ENCODE results near the gene COLQ. TPM values are rescaled to one million over a fixed set of nuclear protein-coding genes. Genes with fewer than 3 reads are reported as not detected.

The COLQ gene
- total RNA-seq, 1 experiment from 2014 or later, result 1.5 TPM

DNA sequence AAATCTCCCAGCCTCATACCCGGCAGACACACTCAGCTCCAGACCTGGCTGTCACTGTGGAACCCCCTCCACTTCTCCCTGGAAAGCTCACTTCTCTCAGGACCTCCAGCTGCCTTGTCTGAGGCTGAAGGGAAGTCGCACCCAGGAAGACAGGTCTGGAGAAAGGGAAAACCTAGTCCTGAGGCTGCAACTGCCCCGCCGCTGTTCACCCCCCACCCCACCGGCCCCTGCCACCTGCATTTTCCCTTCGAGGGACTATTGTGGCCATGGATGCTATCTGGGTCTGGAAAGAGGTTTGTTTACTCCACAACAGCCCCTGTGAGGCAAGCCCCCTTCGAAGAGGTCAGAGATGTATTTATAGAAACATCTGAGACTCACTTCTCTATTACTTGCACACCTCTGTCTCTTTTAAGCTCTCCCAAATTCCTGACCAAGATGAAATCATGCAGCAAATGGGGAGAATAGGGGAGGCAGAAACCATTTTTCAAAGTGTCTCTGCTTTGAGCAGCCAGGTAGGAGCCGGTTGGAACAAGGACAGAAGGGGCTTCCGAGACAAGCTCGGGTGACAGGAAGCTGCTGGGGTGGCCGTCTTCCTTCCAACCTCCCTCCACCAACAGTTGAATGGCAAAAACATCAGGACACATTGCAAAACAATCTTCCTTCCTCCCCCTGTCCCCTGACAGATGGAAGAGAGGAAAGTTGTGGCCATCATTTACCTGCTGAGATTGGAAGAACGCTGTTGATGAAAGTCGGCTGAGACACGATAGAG lies 518 bp downstream of the COLQ start:
- POLR2A ChIA-PET (ENCODE audit: unreplicated experiment), result no interaction called here
- TF ChIP-seq, protein P1, sequence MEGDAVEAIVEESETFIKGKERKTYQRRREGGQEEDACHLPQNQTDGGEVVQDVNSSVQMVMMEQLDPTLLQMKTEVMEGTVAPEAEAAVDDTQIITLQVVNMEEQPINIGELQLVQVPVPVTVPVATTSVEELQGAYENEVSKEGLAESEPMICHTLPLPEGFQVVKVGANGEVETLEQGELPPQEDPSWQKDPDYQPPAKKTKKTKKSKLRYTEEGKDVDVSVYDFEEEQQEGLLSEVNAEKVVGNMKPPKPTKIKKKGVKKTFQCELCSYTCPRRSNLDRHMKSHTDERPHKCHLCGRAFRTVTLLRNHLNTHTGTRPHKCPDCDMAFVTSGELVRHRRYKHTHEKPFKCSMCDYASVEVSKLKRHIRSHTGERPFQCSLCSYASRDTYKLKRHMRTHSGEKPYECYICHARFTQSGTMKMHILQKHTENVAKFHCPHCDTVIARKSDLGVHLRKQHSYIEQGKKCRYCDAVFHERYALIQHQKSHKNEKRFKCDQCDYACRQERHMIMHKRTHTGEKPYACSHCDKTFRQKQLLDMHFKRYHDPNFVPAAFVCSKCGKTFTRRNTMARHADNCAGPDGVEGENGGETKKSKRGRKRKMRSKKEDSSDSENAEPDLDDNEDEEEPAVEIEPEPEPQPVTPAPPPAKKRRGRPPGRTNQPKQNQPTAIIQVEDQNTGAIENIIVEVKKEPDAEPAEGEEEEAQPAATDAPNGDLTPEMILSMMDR (conservative IDR thresholded peaks at IDR 0.05; ENCODE audit: low read depth, low read length), result no peak
- no peak for TF ChIP-seq EZH2phosphoT487 (IDR thresholded peaks at IDR 0.05; ENCODE audit: borderline replicate concordance, low read length)
- no peak for TF ChIP-seq EZH2 (IDR thresholded peaks at IDR 0.05; ENCODE audit: low read length, unreplicated experiment)
- no peaks in the 10 kb centered on the region for H3K9me2 ChIP-seq (replicated peaks; ENCODE audit: low read length)
- H3K4me2 ChIP-seq (ENCODE audit: low read length), result no peak overlapping the region
- H3K36me3 ChIP-seq (ENCODE audit: low read depth, low read length), result no peaks in the 10 kb centered on the region
- CTCF ChIA-PET, result no interaction called here
- no peak overlapping the region for H3K27ac ChIP-seq (ENCODE audit: low read length)
- H3K4me1 ChIP-seq (ENCODE audit: insufficient read depth, low read length), result no peaks in the 10 kb centered on the region
- no peak overlapping the region for H3K9ac ChIP-seq (ENCODE audit: low read length)
- no peak overlapping the region for H2AFZ ChIP-seq (ENCODE audit: low read length)
- no peaks in the 10 kb centered on the region for H3K79me2 ChIP-seq (ENCODE audit: low read length)
- ATAC-seq (no peak), DNase-seq (no peak)
- no peaks in the 10 kb centered on the region for H3F3A ChIP-seq (ENCODE audit: low read length, unreplicated experiment)
- intact Hi-C loops (cut with micrococcal nuclease), result no loop called here
- no peak overlapping the region for H3K4me3 ChIP-seq (ENCODE audit: low read length)
- H4K20me1 ChIP-seq (ENCODE audit: low read length), result no peaks in the 10 kb centered on the region
- BruUV-seq (replicated peaks), result no TSS peak
- H3K9me3 ChIP-seq (ENCODE audit: low read length), result no peaks in the 10 kb centered on the region
- no peaks in the 10 kb centered on the region for H3K27me3 ChIP-seq (ENCODE audit: low read length)

- no peaks in the 10 kb centered on the region for H3K27me3 ChIP-seq (ENCODE audit: low read length)
Measured at GRCh38 chr3:15520185-15520584, 1.3 kb downstream of the COLQ start.

DNA sequence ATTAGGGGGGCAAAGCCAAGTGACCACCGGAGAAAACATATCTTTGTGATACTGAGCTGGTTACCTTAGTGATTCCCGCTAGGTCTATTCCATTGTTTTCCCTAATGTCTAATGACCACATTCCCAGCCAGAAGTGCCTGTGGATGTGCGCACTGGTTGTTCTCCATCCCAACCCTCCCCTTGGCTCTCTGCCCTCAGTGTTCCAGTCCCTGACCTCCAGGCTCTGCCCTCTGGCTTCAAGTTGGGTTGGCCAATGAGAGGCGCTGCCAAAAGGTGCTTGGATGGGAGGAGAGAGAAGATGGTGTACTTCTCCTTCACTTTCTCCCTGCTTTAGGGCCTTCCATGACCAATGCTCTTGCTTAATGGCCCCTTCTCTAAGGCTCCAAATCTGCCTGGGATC lies 2.4 kb downstream of the COLQ start:
- ChIA-PET POLR2A (ENCODE audit: unreplicated experiment) (no interaction called here), CTCF (no interaction called here)
- no peak overlapping the region for H2AFZ ChIP-seq (ENCODE audit: low read length)
- H3K27ac ChIP-seq (ENCODE audit: low read length), result no peak overlapping the region
- no peaks in the 10 kb centered on the region for H3K79me2 ChIP-seq (ENCODE audit: low read length)
- ATAC-seq, result no peak
- no peaks in the 10 kb centered on the region for H3K9me2 ChIP-seq (replicated peaks; ENCODE audit: low read length)
- TF ChIP-seq EZH2 (IDR thresholded peaks at IDR 0.05; ENCODE audit: low read length, unreplicated experiment) (no peak), EZH2phosphoT487 (IDR thresholded peaks at IDR 0.05; ENCODE audit: borderline replicate concordance, low read length) (no peak)
- TF ChIP-seq, protein P1 (conservative IDR thresholded peaks at IDR 0.05; ENCODE audit: low read depth, low read length), result no peak
- BruUV-seq (replicated peaks), result no TSS peak
- no peaks in the 10 kb centered on the region for H3K9me3 ChIP-seq (ENCODE audit: low read length)
- intact Hi-C loops (cut with micrococcal nuclease), result no loop called here
- H3K4me3 ChIP-seq (ENCODE audit: low read length), result no peak overlapping the region
- H3K4me1 ChIP-seq (ENCODE audit: insufficient read depth, low read length), result no peaks in the 10 kb centered on the region
- H3F3A ChIP-seq (ENCODE audit: low read length, unreplicated experiment), result no peaks in the 10 kb centered on the region
- H4K20me1 ChIP-seq (ENCODE audit: low read length), result no peaks in the 10 kb centered on the region
- no peak overlapping the region for H3K4me2 ChIP-seq (ENCODE audit: low read length)
- DNase-seq, result no peak
- no peak overlapping the region for H3K9ac ChIP-seq (ENCODE audit: low read length)
- H3K36me3 ChIP-seq (ENCODE audit: low read depth, low read length), result no peaks in the 10 kb centered on the region
- no peaks in the 10 kb centered on the region for H3K27me3 ChIP-seq (ENCODE audit: low read length)

More at GRCh38 chr3:15520185-15520584, 1.3 kb downstream of the COLQ start:
- no peaks in the 10 kb centered on the region for H3K79me2 ChIP-seq (ENCODE audit: low read length)
- BruUV-seq (replicated peaks), result no TSS peak
- H3K9ac ChIP-seq (ENCODE audit: low read length), result no peak overlapping the region
- intact Hi-C loops (cut with micrococcal nuclease), result no loop called here
- no peak for DNase-seq
- no peaks in the 10 kb centered on the region for H3K9me2 ChIP-seq (replicated peaks; ENCODE audit: low read length)
- ChIA-PET POLR2A (ENCODE audit: unreplicated experiment) (no interaction called here), CTCF (no interaction called here)
- no peaks in the 10 kb centered on the region for H4K20me1 ChIP-seq (ENCODE audit: low read length)
- no peaks in the 10 kb centered on the region for H3K4me1 ChIP-seq (ENCODE audit: insufficient read depth, low read length)
- H3K36me3 ChIP-seq (ENCODE audit: low read depth, low read length), result no peaks in the 10 kb centered on the region
- H3K9me3 ChIP-seq (ENCODE audit: low read length), result no peaks in the 10 kb centered on the region
- no peak overlapping the region for H3K27ac ChIP-seq (ENCODE audit: low read length)
- H3K4me3 ChIP-seq (ENCODE audit: low read length), result no peak overlapping the region
- ATAC-seq, result no peak
- TF ChIP-seq EZH2 (IDR thresholded peaks at IDR 0.05; ENCODE audit: low read length, unreplicated experiment) (no peak), EZH2phosphoT487 (IDR thresholded peaks at IDR 0.05; ENCODE audit: borderline replicate concordance, low read length) (no peak)
- TF ChIP-seq, protein P1 (conservative IDR thresholded peaks at IDR 0.05; ENCODE audit: low read depth, low read length), result no peak
- no peak overlapping the region for H3K4me2 ChIP-seq (ENCODE audit: low read length)
- no peaks in the 10 kb centered on the region for H3F3A ChIP-seq (ENCODE audit: low read length, unreplicated experiment)
- no peak overlapping the region for H2AFZ ChIP-seq (ENCODE audit: low read length)
